H9 (cell line): ENCODE data around the gene FGF3. TPM values are rescaled to one million over a fixed set of nuclear protein-coding genes. Genes with fewer than 3 reads are reported as not detected.

Source experiments
- DNase-seq: peaks from one replicate; pipeline ENCODE4 v3.0.0-alpha.2; 2017
- H2AFZ ChIP-seq: one replicate; pipeline ENCODE4 v1.6.1; 2013; ENCODE audit warnings: mild to moderate bottlenecking, low read length, control low read depth, moderate library complexity
- H2AK5ac ChIP-seq: 2 replicates; pipeline ENCODE4 v1.6.1; 2013; ENCODE audit warnings: low read length, control low read depth, mixed read lengths; ENCODE audit not compliant: insufficient read length
- H2BK120ac ChIP-seq: one replicate; pipeline ENCODE4 v1.6.1; 2013; ENCODE audit warnings: low read depth, mild to moderate bottlenecking, low read length, control low read depth, inconsistent platforms; ENCODE audit not compliant: poor library complexity, severe bottlenecking
- H2BK12ac ChIP-seq: 2 replicates; pipeline ENCODE4 v1.6.1; 2013; ENCODE audit warnings: low read length, control low read depth, mixed read lengths, low read depth; ENCODE audit not compliant: insufficient read length
- H2BK15ac ChIP-seq: 2 replicates; pipeline ENCODE4 v1.6.1; 2013; ENCODE audit warnings: low read depth, low read length, control low read depth
- H2BK20ac ChIP-seq: one replicate; pipeline ENCODE4 v1.6.1; 2013; ENCODE audit warnings: low read depth, mild to moderate bottlenecking, low read length, control low read depth, inconsistent platforms; ENCODE audit not compliant: poor library complexity, severe bottlenecking
- H2BK5ac ChIP-seq: 2 replicates; pipeline ENCODE4 v1.6.1; 2013; ENCODE audit warnings: low read length, control low read depth, mixed read lengths; ENCODE audit not compliant: insufficient read length
- H3K14ac ChIP-seq: 2 replicates; pipeline ENCODE4 v1.6.1; 2013; ENCODE audit warnings: low read length, control low read depth; ENCODE audit not compliant: insufficient read depth
- H3K18ac ChIP-seq: 2 replicates; pipeline ENCODE4 v1.6.1; 2013; ENCODE audit warnings: low read depth, mild to moderate bottlenecking, mixed read lengths, low read length, control low read depth; ENCODE audit not compliant: insufficient read length
- H3K23ac ChIP-seq: 2 replicates; pipeline ENCODE4 v1.6.1; 2013; ENCODE audit warnings: low read length, control low read depth, mixed read lengths, low read depth; ENCODE audit not compliant: insufficient read length
- H3K23me2 ChIP-seq: 2 replicates; pipeline ENCODE4 v1.6.1; 2013; ENCODE audit warnings: low read depth, mild to moderate bottlenecking, mixed read lengths, low read length, control low read depth; ENCODE audit not compliant: insufficient read length, poor library complexity, severe bottlenecking
- H3K27ac ChIP-seq: 2 replicates; pipeline ENCODE4 v1.5.1; 2013; ENCODE audit warnings: low read length, control low read depth, mixed read lengths, low read depth; ENCODE audit not compliant: insufficient read length
- H3K27me3 ChIP-seq: 2 replicates; pipeline ENCODE4 v1.6.1; 2013; ENCODE audit warnings: low read length, control low read depth, inconsistent platforms; ENCODE audit not compliant: insufficient read depth
- H3K4ac ChIP-seq: 2 replicates; pipeline ENCODE4 v1.6.1; 2013; ENCODE audit warnings: low read depth, mild to moderate bottlenecking, control low read depth, inconsistent platforms, low read length, moderate library complexity
- H3K4me1 ChIP-seq: 2 replicates; pipeline ENCODE4 v1.6.1; 2013; ENCODE audit warnings: low read length, control low read depth, inconsistent platforms; ENCODE audit not compliant: insufficient read depth
- H3K4me2 ChIP-seq: 2 replicates; pipeline ENCODE4 v1.6.1; 2013; ENCODE audit warnings: low read length, control low read depth, mixed read lengths; ENCODE audit not compliant: insufficient read length, insufficient read depth
- H3K56ac ChIP-seq: 2 replicates; pipeline ENCODE4 v1.6.1; 2013; ENCODE audit warnings: low read depth, mild to moderate bottlenecking, mixed read lengths, low read length, control low read depth; ENCODE audit not compliant: insufficient read length
- H3K79me1 ChIP-seq: 2 replicates; pipeline ENCODE4 v1.6.1; 2013; ENCODE audit warnings: low read depth, mild to moderate bottlenecking, moderate library complexity, low read length, control low read depth, inconsistent platforms; ENCODE audit not compliant: insufficient read depth, poor library complexity, severe bottlenecking
- H3K79me2 ChIP-seq: 2 replicates; pipeline ENCODE4 v1.6.1; 2013; ENCODE audit warnings: low read length, control low read depth, inconsistent platforms; ENCODE audit not compliant: insufficient read depth
- H3K9ac ChIP-seq: 2 replicates; pipeline ENCODE4 v1.6.1; 2013; ENCODE audit warnings: low read length, control low read depth, mixed read lengths; ENCODE audit not compliant: insufficient read length; ENCODE audit errors: extremely low read depth
- H3K9me3 ChIP-seq: one replicate; pipeline ENCODE4 v1.6.1; 2013; ENCODE audit warnings: low read depth, low read length, inconsistent platforms; ENCODE audit not compliant: control insufficient read depth
- H3T11ph ChIP-seq: one replicate; pipeline ENCODE4 v1.6.1; 2013; ENCODE audit warnings: mild to moderate bottlenecking, low read length, control low read depth, inconsistent platforms
- H4K20me1 ChIP-seq: one replicate; pipeline ENCODE4 v1.6.1; 2013; ENCODE audit not compliant: control insufficient read depth, insufficient read length, insufficient read depth
- H4K5ac ChIP-seq: 2 replicates; pipeline ENCODE4 v1.6.1; 2013; ENCODE audit warnings: low read depth, mild to moderate bottlenecking, mixed read lengths, low read length, control low read depth; ENCODE audit not compliant: insufficient read length
- H4K8ac ChIP-seq: replicated peaks from 2 replicates; pipeline ENCODE4 v1.6.1; 2013; ENCODE audit warnings: low read length, control low read depth, mixed read lengths, low read depth; ENCODE audit not compliant: insufficient read length
- H4K91ac ChIP-seq: 2 replicates; pipeline ENCODE4 v1.6.1; 2013; ENCODE audit warnings: low read depth, mild to moderate bottlenecking, moderate library complexity, mixed read lengths, low read length, control low read depth; ENCODE audit not compliant: insufficient read length
- H3K27ac Mint-ChIP-seq, 3 experiments: 2 replicates in 2 of 3; 3 replicates in 1 of 3; pipeline ENCODE4 v1.8.0; 2020 to 2021; ENCODE audit warnings: mixed read lengths in 3 of 3, mild to moderate bottlenecking in 1 of 3, moderate library complexity in 1 of 3
- H3K27me3 Mint-ChIP-seq: 2 replicates; pipeline ENCODE4 v1.8.0; 2021; ENCODE audit warnings: low read depth, mild to moderate bottlenecking, moderate library complexity, mixed read lengths
- H3K36me3 Mint-ChIP-seq, 3 experiments: 2 replicates in 2 of 3; 3 replicates in 1 of 3; pipeline ENCODE4 v1.8.0; 2020 to 2021; ENCODE audit warnings: low read depth in 3 of 3, mixed read lengths in 3 of 3; ENCODE audit not compliant: insufficient read depth in 1 of 3
- H3K4me1 Mint-ChIP-seq, 2 experiments: 2 replicates each; pipeline ENCODE4 v1.8.0; 2020; ENCODE audit warnings: mixed read lengths in 2 of 2
- H3K4me3 Mint-ChIP-seq, 2 experiments: 2 replicates in 1 of 2; 3 replicates in 1 of 2; pipeline ENCODE4 v1.8.0; 2020 to 2021; ENCODE audit warnings: mild to moderate bottlenecking in 2 of 2, mixed read lengths in 2 of 2, moderate library complexity in 1 of 2
- H3K9me3 Mint-ChIP-seq, 2 experiments: 2 replicates in 1 of 2; 3 replicates in 1 of 2; pipeline ENCODE4 v1.8.0; 2020; ENCODE audit warnings: mild to moderate bottlenecking in 2 of 2, mixed read lengths in 2 of 2, moderate library complexity in 1 of 2
- CTCF ChIP-seq: fragments of 200-600 bp; sonication (generic); conservative IDR thresholded peaks from 3 replicates; pipeline ENCODE4 v1.8.0; 2021; ENCODE audit warnings: antibody characterized with exemption, mild to moderate bottlenecking
- whole genome bisulfite sequencing: extraction: QIAGEN DNeasy Blood & Tissue Kit; methylation state at CpG from one replicate; pipeline ENCODE4 v1.1.7; 2013; ENCODE audit warnings: missing lambda C conversion rate, low lambda C conversion rate, mixed read lengths; ENCODE audit not compliant: insufficient read length; ENCODE audit errors: extremely low coverage; 5-methylcytosine and 5-hydroxymethylcytosine counted together
- total RNA-seq: library from RNA; stranded (reverse); gene quantifications from 2 replicates; pipeline ENCODE4 v1.2.1, GENCODE V29; 2021

Gene FGF3
- total RNA-seq, 1 experiment from 2014 or later = not detected

- TF ChIP-seq CTCF = no peak
- no peak overlapping the region for H3T11ph ChIP-seq
These were observed 58.9 kb downstream of the FGF3 start for GRCh38 chr11:69760319-69760718.

More at GRCh38 chr11:69760319-69760718, 58.9 kb downstream of the FGF3 start:
- no peak overlapping the region for H4K91ac ChIP-seq
- Mint-ChIP-seq H3K4me1 (peaks cover 4 to 8% of the 10 kb centered on the region in 2 experiments; a peak in 3 of 4 replicates), H3K27me3 (peaks cover 17% of the 10 kb centered on the region), H3K9me3 (peaks cover 2 to 3% of the 10 kb centered on the region in 2 experiments; a peak in 2 of 5 replicates), H3K4me3 (no peak overlapping the region), H3K36me3 (no peaks in the 10 kb centered on the region; a peak in 2 of 7 replicates), H3K27ac (no peak overlapping the region)
- no peaks in the 10 kb centered on the region for H4K20me1 ChIP-seq
- no peak overlapping the region; the same call in 1 of the 2 replicates for H3K14ac ChIP-seq
- H3K23me2 ChIP-seq = no peaks in the 10 kb centered on the region
- no peak overlapping the region for H3K23ac ChIP-seq
- no peak overlapping the region for H3K9ac ChIP-seq
- no peak overlapping the region for H2BK5ac ChIP-seq
- no peaks in the 10 kb centered on the region for H3K79me1 ChIP-seq
- no peaks in the 10 kb centered on the region for H3K79me2 ChIP-seq
- H4K5ac ChIP-seq = no peak overlapping the region
- H2AFZ ChIP-seq = no peak overlapping the region
- no peak overlapping the region for H3K56ac ChIP-seq
- no peak overlapping the region for H4K8ac ChIP-seq
- H2BK120ac ChIP-seq = no peak overlapping the region
- H3K18ac ChIP-seq = no peak overlapping the region
- no peak overlapping the region for H2AK5ac ChIP-seq
- H3K9me3 ChIP-seq = no peaks in the 10 kb centered on the region
- no peak overlapping the region for H3K4ac ChIP-seq
- H2BK12ac ChIP-seq = no peak overlapping the region
- no CpG with 5 or more reads among the region's 4 CpGs for WGBS
- H3K4me2 ChIP-seq = no peak overlapping the region
- no peak for DNase-seq
- no peak overlapping the region for H2BK20ac ChIP-seq
- no peak overlapping the region for H2BK15ac ChIP-seq
- H3K4me1 ChIP-seq = no peaks in the 10 kb centered on the region
- H3K27me3 ChIP-seq = no peaks in the 10 kb centered on the region
- H3K27ac ChIP-seq = no peak overlapping the region

Other genes with a start within 250 kb of the FGF3 start
- gene CCND1, start 178.3 kb downstream of the FGF3 start, total RNA-seq = 372 and 399 TPM in 2 replicates
- 25.3 and 26.2 TPM in 2 replicates for gene LTO1, start 144.1 kb downstream of the FGF3 start, total RNA-seq
- 7.4 and 7.7 TPM in 2 replicates for gene FGF19, start 115.4 kb downstream of the FGF3 start, total RNA-seq
- 0.59 and 0.68 TPM in 2 replicates for gene FGF4, start 44.1 kb downstream of the FGF3 start, total RNA-seq